Measurements from ENCODE around the gene GSTT2B. TPM values are rescaled to one million over a fixed set of nuclear protein-coding genes. Genes with fewer than 3 reads are reported as not detected.

Gene GSTT2B
- total and polyA plus RNA-seq, 3 donors from 2014 or later: 0.87 to 7.9 (median 1.4) TPM

- WGBS, 2 donors: 0 to 1% methylated on average over 18 to 41 of the region's 44 CpGs
- Histone ChIP-seq H3K4me3 (peak overlapping the region; percentile 66 to 67), H3K27me3 (no peaks in the 10 kb centered on the region), H3K9me3 (no peaks in the 10 kb centered on the region), H3K36me3 (ENCODE audit: low read depth, missing control alignments) (no peaks in the 10 kb centered on the region), H3K27ac (peak overlapping the region; percentile 84 to 89), H3K4me1 (peaks cover 10% of the 10 kb centered on the region)
- intact Hi-C loops (cut with DNase I; ENCODE audit: low total_unique reads): no loop called here
- TF ChIP-seq CTCF (IDR thresholded peaks at IDR 0.05) (no peak), POLR2A (IDR thresholded peaks at IDR 0.05) (peak; percentile 50)
- peak; percentile 100 for DNase-seq
These were observed 47.2 kb downstream of the GSTT2B start for GRCh38 chr22:23913661-23914353.

GRCh38 chr22:23913306-23913660, 47.7 kb downstream of the GSTT2B start:
- Histone ChIP-seq H3K4me3 (peak overlapping the region; percentile 66 to 67), H3K9me3 (no peaks in the 10 kb centered on the region), H3K4me1 (peaks cover 10% of the 10 kb centered on the region), H3K36me3 (ENCODE audit: low read depth, missing control alignments) (no peaks in the 10 kb centered on the region), H3K27ac (peak overlapping the region; percentile 84 to 89), H3K27me3 (no peaks in the 10 kb centered on the region)
- TF ChIP-seq CTCF (IDR thresholded peaks at IDR 0.05) (no peak), POLR2A (IDR thresholded peaks at IDR 0.05) (no peak)
- DNase-seq: no peak
- intact Hi-C loops (cut with DNase I; ENCODE audit: low total_unique reads): no loop called here
- WGBS, 2 donors: 0% methylated on average over 1 of the region's 1 CpG

- Histone ChIP-seq H3K27ac (peak overlapping the region in 1 of 2 donors; percentile 13), H3K4me3 (no peak overlapping the region), H3K9me3 (no peaks in the 10 kb centered on the region), H3K36me3 (ENCODE audit: low read depth, missing control alignments) (no peaks in the 10 kb centered on the region), H3K4me1 (peaks cover 10% of the 10 kb centered on the region), H3K27me3 (no peaks in the 10 kb centered on the region)
- no peak for DNase-seq
- intact Hi-C loops (cut with DNase I; ENCODE audit: low total_unique reads): no loop called here
- TF ChIP-seq CTCF (IDR thresholded peaks at IDR 0.05) (no peak), POLR2A (IDR thresholded peaks at IDR 0.05) (no peak)
- 92% methylated on average over 9 of the region's 9 CpGs for WGBS, 2 donors
These were observed 48.6 kb downstream of the GSTT2B start for GRCh38 chr22:23912293-23912903.

GRCh38 chr22:23911318-23911980, 49.5 kb downstream of the GSTT2B start:
- Histone ChIP-seq H3K4me1 (peaks cover 10% of the 10 kb centered on the region), H3K27ac (no peak overlapping the region), H3K9me3 (no peaks in the 10 kb centered on the region), H3K36me3 (ENCODE audit: low read depth, missing control alignments) (no peaks in the 10 kb centered on the region), H3K4me3 (no peak overlapping the region), H3K27me3 (no peaks in the 10 kb centered on the region)
- WGBS, 2 donors: 94 to 96% methylated on average over 12 of the region's 12 CpGs
- TF ChIP-seq CTCF (IDR thresholded peaks at IDR 0.05): no peak
- TF ChIP-seq POLR2A (IDR thresholded peaks at IDR 0.05): no peak
- no peak for DNase-seq
- intact Hi-C loops (cut with DNase I; ENCODE audit: low total_unique reads): no loop called here
